ENCODE data around the gene UBE2I.
"Not testable (repeated sequence)": the region's sequence is repeated elsewhere in the genome, so short reads cannot be mapped to it uniquely, and the experiment has no call there.

Gene UBE2I

GRCh38 chr16:1325261-1325660 is 15.8 kb downstream of the UBE2I start:
- no peak overlapping the region for H3K27ac ChIP-seq
- no peak overlapping the region for H3K4me3 ChIP-seq

DNA sequence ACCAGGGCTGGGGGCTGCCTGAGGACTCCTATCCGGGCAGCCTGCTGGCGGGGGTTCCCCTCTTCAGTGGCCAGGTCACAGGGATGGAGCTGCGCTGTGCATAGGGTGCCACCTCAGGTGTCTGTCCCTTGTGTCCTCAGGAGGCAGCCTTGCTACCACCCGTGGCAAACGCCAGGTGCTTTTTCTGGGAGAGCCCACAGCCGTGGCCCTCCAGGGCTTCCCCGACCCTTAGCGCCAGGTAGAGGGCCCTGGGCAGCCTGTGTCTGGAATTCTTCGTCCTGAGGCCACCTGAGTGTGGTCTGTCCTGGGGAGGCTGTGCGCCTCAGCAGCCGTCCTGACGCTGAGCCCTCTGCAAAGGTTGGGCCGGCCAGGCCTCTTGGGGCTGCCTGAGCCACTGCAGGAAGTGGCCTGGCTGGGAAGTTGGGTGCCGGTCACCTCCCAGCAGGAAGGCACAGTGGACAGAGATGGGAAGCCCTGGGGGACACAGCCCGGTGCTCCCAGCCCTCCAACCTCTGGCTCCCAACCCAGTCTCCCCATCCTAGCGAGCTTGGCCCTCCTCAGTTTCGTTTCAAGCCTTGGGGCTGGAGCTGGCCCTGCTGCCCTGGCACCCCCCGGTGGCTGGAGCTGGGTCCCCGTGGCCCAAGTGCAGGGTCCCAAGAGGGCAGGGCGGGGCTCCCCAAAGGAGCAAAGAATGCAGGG is 16.4 kb downstream of the UBE2I start:
- Histone ChIP-seq H3K27ac (no peak overlapping the region), H3K4me3 (no peak overlapping the region)

DNA sequence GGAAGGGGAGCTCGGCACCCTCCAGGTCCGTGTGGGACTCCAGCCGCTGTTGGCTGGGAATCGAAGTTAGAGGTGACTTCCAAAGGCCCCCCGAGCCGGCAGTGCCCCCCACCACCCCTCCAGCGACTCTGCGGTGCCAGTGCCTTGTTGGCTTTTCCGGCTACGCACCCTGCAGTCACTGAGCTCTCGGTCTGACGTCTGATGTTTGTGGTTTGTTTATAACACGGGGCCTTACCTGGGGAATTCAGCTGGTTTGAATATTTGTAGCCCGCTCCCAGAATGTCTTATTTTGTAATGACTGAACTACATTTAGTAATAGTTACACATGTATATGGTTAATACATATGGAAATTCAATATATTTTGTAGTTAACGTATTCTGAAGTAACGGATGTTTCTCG is 17.0 kb downstream of the UBE2I start:
- Histone ChIP-seq H3K27ac (no peak overlapping the region), H3K4me3 (no peak overlapping the region)

GRCh38 chr16:1326946-1327618 is 17.6 kb downstream of the UBE2I start:
- no peak overlapping the region for H3K27ac ChIP-seq
- no peak overlapping the region for H3K4me3 ChIP-seq

DNA sequence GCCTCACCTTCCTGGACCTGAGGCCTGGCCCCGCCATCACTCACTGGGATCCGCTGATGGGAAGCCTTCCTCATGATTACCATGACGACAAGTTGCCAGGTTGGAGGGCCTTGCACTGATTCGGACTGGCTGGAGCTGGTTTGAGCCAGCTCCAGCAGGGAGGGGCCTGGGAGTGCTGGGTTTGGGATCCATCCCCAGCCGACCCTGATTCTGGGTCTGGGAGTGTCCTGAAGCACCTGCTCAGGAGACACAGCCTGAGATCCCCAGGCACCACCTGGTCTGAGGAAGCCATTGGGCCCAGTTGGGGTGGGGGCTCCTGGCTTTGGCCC is 18.1 kb downstream of the UBE2I start:
- Histone ChIP-seq H3K4me3 (no peak overlapping the region), H3K27ac (no peak overlapping the region)

- H3K4me3 ChIP-seq: not testable (repeated sequence)
These were observed 18.7 kb downstream of the UBE2I start for GRCh38 chr16:1328136-1328535.

DNA sequence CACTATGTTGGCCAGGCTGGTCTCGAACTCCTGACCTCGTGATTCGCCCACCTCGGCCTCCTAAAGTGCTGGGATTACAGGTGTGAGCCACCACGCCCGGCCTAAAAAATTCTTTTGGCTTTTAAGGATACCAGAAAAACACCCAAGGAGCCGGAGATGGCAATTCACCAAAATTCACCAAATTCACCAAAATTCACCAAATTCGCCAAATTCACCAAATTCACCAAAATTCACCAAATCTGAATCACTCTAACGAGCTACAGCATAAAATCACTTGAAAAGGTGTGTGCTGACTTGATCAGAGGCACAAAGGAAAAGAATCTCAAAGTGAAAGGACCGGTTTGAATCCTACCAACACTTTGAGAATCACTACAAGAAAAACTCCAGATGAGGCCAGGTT is 19.5 kb downstream of the UBE2I start:
- not testable (repeated sequence) for H3K4me3 ChIP-seq, H3K27ac ChIP-seq

More at GRCh38 chr16:1328136-1328535, 18.7 kb downstream of the UBE2I start:
- not testable (repeated sequence) for H3K27ac ChIP-seq

- Histone ChIP-seq H3K27ac (no peak overlapping the region), H3K4me3 (no peak overlapping the region)
These were observed 21.0 kb downstream of the UBE2I start for GRCh38 chr16:1330260-1330914.

- H3K4me3 ChIP-seq: peak overlapping the region in 2 of 7 experiments; percentile 3 to 11
- H3K27ac ChIP-seq: peak overlapping the region in 4 of 21 experiments; percentile 40 to 62 (median 46)
These were observed 21.7 kb downstream of the UBE2I start for GRCh38 chr16:1330931-1331711.

DNA sequence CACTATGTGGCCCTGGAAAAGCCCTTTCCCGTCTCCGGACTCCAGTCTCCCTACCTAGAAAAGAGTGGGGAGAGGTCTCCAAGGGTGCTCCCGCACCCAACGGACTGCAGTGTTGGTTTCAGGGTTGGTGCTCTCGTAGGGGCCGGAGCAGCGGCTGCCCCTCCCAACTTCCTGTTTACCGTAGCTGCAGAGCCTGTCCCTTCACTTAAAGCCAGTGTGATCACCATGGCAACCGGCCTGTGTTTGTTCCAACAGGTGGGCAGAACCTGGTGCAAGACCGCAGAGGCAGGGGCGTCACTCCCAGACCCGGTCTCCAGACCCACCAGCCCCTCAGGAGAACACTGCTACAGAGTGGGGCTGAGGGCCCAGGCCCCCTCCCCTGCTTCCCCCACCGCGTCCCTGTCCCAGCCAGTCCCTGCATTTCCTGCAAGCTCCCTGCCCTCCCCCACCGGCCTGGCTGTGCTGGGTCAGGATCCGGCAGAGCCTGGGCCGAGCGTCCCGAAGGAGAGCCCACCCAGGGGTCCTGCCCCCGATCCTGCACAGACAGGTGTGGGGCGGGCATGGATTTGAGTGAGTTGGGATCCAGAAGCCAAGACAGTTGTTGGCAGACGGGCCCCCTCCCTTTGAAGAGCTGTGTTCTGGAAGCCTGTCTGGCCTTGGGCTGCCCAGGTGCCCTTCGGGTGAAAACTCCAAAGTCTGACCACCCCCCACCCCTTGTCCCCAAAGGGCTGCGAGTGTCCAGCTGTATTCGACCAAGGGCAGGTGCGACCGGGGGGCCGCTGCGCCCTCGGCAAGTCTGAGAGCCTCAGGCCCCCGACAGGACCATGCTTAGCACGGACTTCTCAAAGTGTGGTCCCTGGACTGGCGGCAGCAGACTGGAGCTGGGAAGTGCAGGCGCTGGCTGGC is 22.5 kb downstream of the UBE2I start:
- H3K4me3 ChIP-seq: peak overlapping the region in 2 of 7 experiments; percentile 11 to 29
- peak overlapping the region in 4 of 21 experiments; percentile 40 to 62 (median 46) for H3K27ac ChIP-seq

DNA sequence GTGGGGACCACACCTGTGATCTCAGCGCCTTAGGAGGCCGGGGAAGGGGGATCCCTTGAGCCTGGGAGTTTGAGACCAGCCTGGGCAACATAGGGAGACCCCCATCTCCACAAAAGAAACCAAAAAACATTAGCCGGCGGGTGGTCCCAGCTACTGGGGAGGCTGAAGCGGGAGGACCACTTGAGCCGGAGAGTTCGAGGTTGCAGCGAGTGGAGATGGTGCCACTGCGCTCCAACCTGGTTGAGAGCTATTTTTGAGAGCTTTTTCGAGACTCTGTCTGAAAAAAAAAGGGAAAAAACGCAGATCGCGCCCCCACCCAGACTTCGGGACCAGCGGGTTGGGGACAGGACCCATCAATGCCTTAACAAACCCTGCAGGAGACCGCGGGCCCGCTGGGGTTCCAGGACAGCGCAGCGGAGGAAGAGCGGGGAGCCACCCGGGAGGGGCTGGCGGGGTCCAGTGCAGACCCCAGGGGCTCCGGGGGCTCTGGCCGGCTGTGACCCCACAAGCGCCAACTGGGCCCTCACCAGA is 23.2 kb downstream of the UBE2I start:
- Histone ChIP-seq H3K27ac (peak overlapping the region in 2 of 21 experiments; percentile 35 to 40), H3K4me3 (peak overlapping the region in 2 of 7 experiments; percentile 17 to 29)

- Histone ChIP-seq H3K4me3 (peak within 1 kb of the TSS in 4 of 7 experiments; percentile 17 to 29 (median 22)), H3K27ac (peak within 1 kb of the TSS in 2 of 21 experiments; percentile 35 to 40)
These were observed 23.8 kb downstream of the UBE2I start, which contains the start of gene BAIAP3 for GRCh38 chr16:1333149-1333812. Gene BAIAP3, plus strand, starts transcription at chr16:1333645. Its CDS starts 4,905 bp downstream, at chr16:1338550.

DNA sequence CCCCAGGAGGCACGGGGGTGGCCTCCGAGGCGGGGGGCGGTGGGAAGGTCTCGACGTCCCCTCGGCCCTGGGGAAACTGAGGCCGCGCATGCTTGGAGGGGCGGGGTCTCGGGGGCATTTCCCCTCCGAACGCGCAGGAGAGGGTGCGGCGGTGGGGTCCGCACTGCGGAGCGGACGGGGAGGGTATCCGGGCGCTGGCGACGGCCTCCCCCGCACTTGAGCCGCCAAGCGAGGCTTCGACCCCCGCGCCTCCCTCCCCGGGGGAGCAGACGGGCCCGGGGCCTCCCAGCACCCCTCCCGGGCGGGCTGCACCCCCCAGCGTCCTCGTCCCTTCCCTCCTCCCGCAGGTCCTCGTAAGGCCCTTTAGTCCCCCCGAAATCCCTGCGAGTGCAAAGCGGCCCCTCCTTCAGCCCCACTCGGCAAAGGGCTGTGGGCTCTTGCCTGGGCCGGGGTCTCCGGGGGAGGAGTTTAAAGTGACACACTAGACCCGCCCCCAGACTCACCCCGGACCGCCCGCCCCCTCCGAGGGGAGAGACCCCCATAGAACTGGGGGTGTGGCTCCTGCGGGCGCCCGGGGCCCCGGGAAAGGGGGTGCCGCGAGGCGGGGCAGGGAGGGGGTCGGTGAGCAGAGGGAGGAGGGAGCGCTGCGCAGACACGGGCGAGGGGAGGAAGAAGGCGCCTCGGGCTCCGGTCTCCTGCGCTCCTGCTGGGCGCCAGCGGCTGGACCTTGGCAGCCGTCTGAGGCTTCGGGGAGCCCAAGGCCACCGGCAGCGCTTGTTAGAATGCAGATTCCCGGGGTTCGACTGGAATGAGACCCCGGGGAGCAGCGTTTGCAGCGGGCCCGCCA is 24.6 kb downstream of the UBE2I start:
- no peak overlapping the region for H3K27ac ChIP-seq

DNA sequence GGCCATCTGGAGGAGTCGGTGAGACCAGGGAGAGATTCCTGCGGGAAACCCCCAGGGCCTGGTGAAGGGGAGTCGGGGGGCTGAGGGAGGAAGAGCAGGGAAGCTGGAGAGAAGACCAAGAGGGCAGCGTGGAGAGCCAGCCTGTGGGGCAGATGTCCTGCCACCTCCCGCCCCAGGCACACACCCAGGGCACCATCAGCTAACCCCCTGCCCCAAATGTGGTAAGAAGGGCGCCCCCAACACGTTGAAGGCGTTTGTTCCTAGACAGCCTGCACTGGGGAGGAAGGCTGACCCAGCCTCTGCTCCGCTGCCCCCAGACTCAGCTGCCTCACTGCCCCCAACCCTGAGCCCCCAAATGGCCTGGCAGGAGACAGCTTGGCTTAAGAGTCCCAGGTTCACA is 25.3 kb downstream of the UBE2I start:
- Histone ChIP-seq H3K4me3 (no peak overlapping the region), H3K27ac (no peak overlapping the region)

More for the DNA sequence above, 24.6 kb downstream of the UBE2I start:
- H3K4me3 ChIP-seq: peak overlapping the region in 4 of 7 experiments; percentile 17 to 29 (median 22)

DNA sequence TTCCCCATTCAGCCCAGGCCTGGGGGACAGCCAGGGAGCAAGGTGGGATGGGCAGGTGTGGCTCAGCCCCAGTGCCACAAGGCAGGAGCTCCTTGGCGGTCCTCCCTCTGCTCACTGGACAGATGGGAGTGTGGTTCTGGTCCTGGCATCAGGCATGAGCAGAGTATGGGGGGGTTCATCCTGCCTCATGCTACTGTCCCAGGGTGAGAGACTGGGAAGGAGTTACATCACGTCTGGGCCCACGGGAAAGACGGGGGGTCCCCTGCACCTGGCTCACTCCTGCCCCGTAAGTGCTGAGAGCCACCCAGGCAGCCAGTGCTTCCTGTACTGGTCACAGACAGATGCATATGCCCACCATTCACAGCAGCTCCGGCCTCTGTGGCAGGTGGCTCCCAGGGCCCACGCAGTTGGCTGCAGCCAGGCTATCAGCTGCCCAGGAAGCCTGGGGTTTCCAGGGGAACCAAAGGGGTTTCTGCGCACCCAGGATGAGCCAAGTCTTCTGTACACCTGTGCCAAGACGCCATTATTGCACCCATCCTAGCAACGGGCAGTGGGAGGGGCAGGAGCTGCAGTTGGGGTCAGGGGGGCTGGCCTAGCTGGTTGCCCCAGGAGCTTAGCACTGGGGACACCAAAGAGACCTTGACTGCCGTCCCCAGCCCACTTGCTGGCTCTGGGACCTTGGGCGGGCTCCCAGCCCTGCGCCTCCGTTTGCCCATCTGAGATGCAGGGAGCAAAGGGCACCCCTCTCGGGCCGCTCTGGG is 26.0 kb downstream of the UBE2I start:
- H3K27ac ChIP-seq: no peak overlapping the region
- no peak overlapping the region for H3K4me3 ChIP-seq

DNA sequence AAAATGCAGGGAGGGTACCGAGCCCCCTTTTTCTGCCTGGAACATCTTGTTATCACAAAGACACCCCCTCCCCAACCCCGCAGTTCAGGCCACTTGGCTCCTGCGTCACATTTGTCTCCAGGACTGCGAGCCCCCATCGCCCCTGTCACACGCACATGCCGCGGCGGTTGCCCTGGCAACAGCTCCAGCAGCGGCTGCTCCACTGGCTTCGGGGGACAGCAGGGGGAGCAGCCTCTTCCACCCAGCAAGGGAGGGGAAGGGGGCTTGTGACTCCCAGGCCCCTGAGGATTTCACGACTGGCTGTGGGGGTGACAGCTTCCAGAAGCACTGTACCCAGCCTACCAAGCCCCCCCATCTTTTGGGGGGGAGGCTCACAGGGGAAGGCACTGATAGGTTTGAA is 26.6 kb downstream of the UBE2I start:
- no peak overlapping the region for H3K27ac ChIP-seq
- no peak overlapping the region for H3K4me3 ChIP-seq

GRCh38 chr16:1336619-1337018 is 27.2 kb downstream of the UBE2I start:
- H3K4me3 ChIP-seq: no peak overlapping the region

More at GRCh38 chr16:1336619-1337018, 27.2 kb downstream of the UBE2I start:
- H3K27ac ChIP-seq: no peak overlapping the region
